IPS-15b (cell line): ENCODE results near the gene GCN1.

Source experiments
- H3K27me3 ChIP-seq: one replicate; pipeline ENCODE4 v1.6.1; 2013; ENCODE audit warnings: low read length; ENCODE audit not compliant: control insufficient read depth, insufficient read depth
- H3K36me3 ChIP-seq: one replicate; pipeline ENCODE4 v1.6.1; 2013; ENCODE audit warnings: low read length; ENCODE audit not compliant: control insufficient read depth, insufficient read depth
- H3K4me1 ChIP-seq: one replicate; pipeline ENCODE4 v1.6.1; 2013; ENCODE audit warnings: mild to moderate bottlenecking, low read length; ENCODE audit not compliant: control insufficient read depth, insufficient read depth
- H3K4me3 ChIP-seq: one replicate; pipeline ENCODE4 v1.5.1; 2013; ENCODE audit warnings: low read depth, low read length
- H3K9ac ChIP-seq: one replicate; pipeline ENCODE4 v1.6.1; 2013; ENCODE audit warnings: low read depth, mild to moderate bottlenecking, low read length
- H3K9me3 ChIP-seq: one replicate; pipeline ENCODE4 v1.6.1; 2013; ENCODE audit warnings: mild to moderate bottlenecking, low read length; ENCODE audit not compliant: control insufficient read depth, insufficient read depth

The GCN1 gene

GRCh38 chr12:120227233-120228040 lies 32.9 kb upstream of the GCN1 start:
- no peaks in the 10 kb centered on the region for H3K27me3 ChIP-seq
- no peaks in the 10 kb centered on the region for H3K9me3 ChIP-seq
- H3K36me3 ChIP-seq: peaks cover 18% of the 10 kb centered on the region
- no peak overlapping the region for H3K4me3 ChIP-seq
- H3K9ac ChIP-seq: peak overlapping the region; percentile 14
- H3K4me1 ChIP-seq: peaks cover 46% of the 10 kb centered on the region

GRCh38 chr12:120225852-120226640 lies 31.5 kb upstream of the GCN1 start:
- Histone ChIP-seq H3K27me3 (no peaks in the 10 kb centered on the region), H3K4me1 (peaks cover 33% of the 10 kb centered on the region), H3K9me3 (no peaks in the 10 kb centered on the region), H3K9ac (no peak overlapping the region), H3K4me3 (no peak overlapping the region), H3K36me3 (peaks cover 29% of the 10 kb centered on the region)

- Histone ChIP-seq H3K9ac (no peak overlapping the region), H3K27me3 (no peaks in the 10 kb centered on the region), H3K9me3 (no peaks in the 10 kb centered on the region), H3K36me3 (peaks cover 37% of the 10 kb centered on the region), H3K4me1 (peaks cover 25% of the 10 kb centered on the region), H3K4me3 (no peak overlapping the region)
Observed at GRCh38 chr12:120225200-120225558, 30.7 kb upstream of the GCN1 start.

- no peaks in the 10 kb centered on the region for H3K27me3 ChIP-seq
- H3K4me3 ChIP-seq: no peak overlapping the region
- H3K4me1 ChIP-seq: peaks cover 19% of the 10 kb centered on the region
- no peak overlapping the region for H3K9ac ChIP-seq
- H3K9me3 ChIP-seq: no peaks in the 10 kb centered on the region
- peaks cover 43% of the 10 kb centered on the region for H3K36me3 ChIP-seq
Observed at GRCh38 chr12:120224304-120225199, 30.0 kb upstream of the GCN1 start.

- Histone ChIP-seq H3K36me3 (peaks cover 49% of the 10 kb centered on the region), H3K27me3 (no peaks in the 10 kb centered on the region), H3K4me1 (peaks cover 11% of the 10 kb centered on the region), H3K9ac (no peak overlapping the region), H3K9me3 (no peaks in the 10 kb centered on the region), H3K4me3 (no peak overlapping the region)
Observed at GRCh38 chr12:120223458-120224303, 29.2 kb upstream of the GCN1 start.

GRCh38 chr12:120222288-120222832 lies 27.8 kb upstream of the GCN1 start:
- peaks cover 49% of the 10 kb centered on the region for H3K36me3 ChIP-seq

GRCh38 chr12:120221576-120221900 lies 27.0 kb upstream of the GCN1 start:
- Histone ChIP-seq H3K4me3 (no peak overlapping the region), H3K9ac (no peak overlapping the region), H3K36me3 (peaks cover 55% of the 10 kb centered on the region)

More at GRCh38 chr12:120222288-120222832, 27.8 kb upstream of the GCN1 start:
- H3K9me3 ChIP-seq: no peaks in the 10 kb centered on the region
- no peak overlapping the region for H3K9ac ChIP-seq
- no peaks in the 10 kb centered on the region for H3K27me3 ChIP-seq
- no peak overlapping the region for H3K4me3 ChIP-seq
- peaks cover 3% of the 10 kb centered on the region for H3K4me1 ChIP-seq

GRCh38 chr12:120220838-120221575 lies 26.5 kb upstream of the GCN1 start:
- peaks cover 3% of the 10 kb centered on the region for H3K4me1 ChIP-seq
- H3K4me3 ChIP-seq: no peak overlapping the region
- no peaks in the 10 kb centered on the region for H3K27me3 ChIP-seq
- H3K9me3 ChIP-seq: no peaks in the 10 kb centered on the region
- H3K36me3 ChIP-seq: peaks cover 57% of the 10 kb centered on the region
- no peak overlapping the region for H3K9ac ChIP-seq

More at GRCh38 chr12:120221576-120221900, 27.0 kb upstream of the GCN1 start:
- Histone ChIP-seq H3K9me3 (no peaks in the 10 kb centered on the region), H3K27me3 (no peaks in the 10 kb centered on the region), H3K4me1 (peaks cover 3% of the 10 kb centered on the region)

- H3K9ac ChIP-seq: no peak overlapping the region
- H3K9me3 ChIP-seq: no peaks in the 10 kb centered on the region
- H3K4me3 ChIP-seq: no peak overlapping the region
- H3K36me3 ChIP-seq: peaks cover 63% of the 10 kb centered on the region
- H3K4me1 ChIP-seq: no peaks in the 10 kb centered on the region
- no peaks in the 10 kb centered on the region for H3K27me3 ChIP-seq
Observed at GRCh38 chr12:120218680-120219606, 24.4 kb upstream of the GCN1 start.
